A549 treated with DMSO at 1 μM for 4 hours (cell line): Measurements from ENCODE around the gene MYH2. TPM values are rescaled to one million over a fixed set of nuclear protein-coding genes. Genes with fewer than 3 reads are reported as not detected.

ENCODE experiments used
- total RNA-seq: library from RNA; stranded (reverse); fragments of 200-300 nt; extraction: Qiagen RNA extraction; gene quantifications from 5 replicates; pipeline ENCODE4 v1.2.3, GENCODE V29; 2022; ENCODE audit warnings: low read depth

Gene MYH2
- total RNA-seq = not detected in 5 replicates

GRCh38 chr17:10549096-10549842 is at the start of gene MYH2:
TSS of gene MYH2 (minus strand) at chr17:10549658. CDS start at chr17:10547920, 1,738 bp downstream.

GRCh38 chr17:10518271-10519037 is 31.0 kb downstream of the MYH2 start, which contains the start of gene MYH1:
TSS of gene MYH1 (minus strand) at chr17:10518542. CDS start at chr17:10516642, 1,900 bp downstream.

Other genes starting within 250 kb of the MYH2 start
- gene MYH13, start 176.7 kb downstream of the MYH2 start, total RNA-seq = 0.01 TPM in 1 of 5 replicates, not detected in the others
- not detected in 5 replicates for gene MYH8, start 127.7 kb downstream of the MYH2 start, total RNA-seq
- gene MYH4, start 80.1 kb downstream of the MYH2 start, total RNA-seq = not detected in 5 replicates
- gene MYH1, start 31.1 kb downstream of the MYH2 start, total RNA-seq = not detected in 5 replicates
- 0.67 to 1.3 TPM (median 1.0 TPM) in 5 replicates for gene MYH3, start 107.7 kb upstream of the MYH2 start, total RNA-seq
- gene SCO1, start 147.9 kb upstream of the MYH2 start, total RNA-seq = 47.9 to 65.1 TPM (median 62.8 TPM) in 5 replicates
- 7.0 to 10.3 TPM (median 8.5 TPM) in 5 replicates for gene ADPRM, start 147.9 kb upstream of the MYH2 start, total RNA-seq
- 1.6 to 3.6 TPM (median 3.0 TPM) in 5 replicates for gene TMEM220, start 180.4 kb upstream of the MYH2 start, total RNA-seq